GM06990 (cell line): ENCODE data around the gene SEC31B.

Experiments
- DNase-seq: peaks from one replicate; pipeline ENCODE4 v3.0.0-alpha.2; 2011; ENCODE audit not compliant: insufficient read length; ENCODE audit errors: extremely low read depth
- H3K27me3 ChIP-seq: replicated peaks from 2 replicates; pipeline ENCODE4 v1.6.0; 2011; ENCODE audit warnings: low read length; ENCODE audit not compliant: control insufficient read depth, insufficient read depth
- H3K36me3 ChIP-seq: 2 replicates; pipeline ENCODE4 v1.5.1; 2011; ENCODE audit warnings: low read length; ENCODE audit not compliant: control insufficient read depth, insufficient read depth
- H3K4me3 ChIP-seq: replicated peaks from 2 replicates; pipeline ENCODE4 v1.5.1; 2011; ENCODE audit warnings: low read depth, mild to moderate bottlenecking, control low read depth, low read length
- CTCF ChIP-seq: IDR thresholded peaks from 2 replicates; pipeline ENCODE4 v1.5.1; 2011; ENCODE audit warnings: low read length, control low read depth, mild to moderate bottlenecking, inconsistent platforms; ENCODE audit not compliant: insufficient read depth, poor library complexity, severe bottlenecking

The SEC31B gene

GRCh38 chr10:100462709-100463108 lies 57.0 kb downstream of the SEC31B start, which contains the start of gene WNT8B:
Gene WNT8B, plus strand, starts transcription at chr10:100463009. Its CDS starts 160 bp downstream, at chr10:100463169.
- TF ChIP-seq CTCF: no peak
- no peak within 1 kb of the TSS for H3K4me3 ChIP-seq
- no peak for DNase-seq
- peaks cover 1% of the 10 kb centered on the region; the same call in 1 of the 2 replicates for H3K27me3 ChIP-seq
- H3K36me3 ChIP-seq: no peaks in the 10 kb centered on the region

DNA sequence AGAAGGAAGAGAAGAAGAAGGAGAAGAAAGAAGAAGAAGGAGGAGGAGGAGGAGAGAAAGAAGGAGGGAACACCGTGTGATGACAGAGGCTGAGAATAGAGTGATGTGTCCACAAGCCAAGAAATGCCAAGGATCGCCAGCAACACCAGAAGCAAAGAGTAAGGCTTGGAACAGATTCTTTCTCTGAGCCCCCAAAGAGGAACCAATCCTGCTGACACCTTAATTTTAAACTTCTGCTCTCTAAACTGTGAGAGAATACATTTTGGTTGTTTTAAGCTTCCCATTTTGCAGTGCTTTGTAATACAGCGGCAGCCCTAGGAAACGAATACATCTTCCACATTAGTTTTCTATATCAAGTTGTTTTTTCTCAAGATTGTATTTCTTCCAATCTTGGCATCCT lies 70.7 kb downstream of the SEC31B start:
- no peak for TF ChIP-seq CTCF
- DNase-seq: no peak
- Histone ChIP-seq H3K4me3 (no peak overlapping the region), H3K36me3 (no peaks in the 10 kb centered on the region), H3K27me3 (no peaks in the 10 kb centered on the region; the same call in 1 of the 2 replicates)

GRCh38 chr10:100447663-100448062 lies 72.0 kb downstream of the SEC31B start:
- no peak for TF ChIP-seq CTCF

DNA sequence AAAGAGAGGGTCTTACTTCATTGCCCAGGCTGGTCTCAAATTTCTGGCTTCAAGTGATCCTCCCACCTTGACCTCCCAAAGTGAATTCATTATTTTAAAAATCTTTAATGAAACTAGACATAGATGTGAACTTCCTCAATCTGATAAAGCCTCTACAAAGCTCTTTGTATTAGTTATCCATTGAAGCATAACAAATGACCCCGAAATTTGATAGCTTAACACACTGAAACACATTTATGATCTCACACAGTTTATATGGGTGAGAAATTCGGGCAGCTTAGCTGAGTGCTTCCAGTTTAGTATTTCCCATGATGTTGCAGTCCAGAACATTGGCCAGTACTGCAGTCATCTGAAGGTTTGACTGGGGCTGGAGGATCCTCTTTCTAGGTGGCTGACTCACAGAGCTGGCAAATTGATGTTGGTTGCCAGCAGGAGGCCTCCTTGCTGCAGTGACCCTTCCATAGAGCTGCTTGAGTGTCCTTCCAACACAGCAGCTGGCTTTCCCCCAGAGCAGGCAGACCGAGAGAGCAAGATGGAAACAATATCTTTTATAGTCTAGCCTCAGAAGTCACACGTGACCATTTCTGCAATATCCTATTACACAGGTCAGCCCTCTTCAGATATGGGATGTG lies 73.4 kb downstream of the SEC31B start:
- no peak for DNase-seq
- H3K27me3 ChIP-seq: no peaks in the 10 kb centered on the region
- TF ChIP-seq CTCF: no peak
- no peaks in the 10 kb centered on the region for H3K36me3 ChIP-seq
- H3K4me3 ChIP-seq: no peak overlapping the region

More at GRCh38 chr10:100447663-100448062, 72.0 kb downstream of the SEC31B start:
- no peaks in the 10 kb centered on the region; the same call in 1 of the 2 replicates for H3K27me3 ChIP-seq
- H3K36me3 ChIP-seq: no peaks in the 10 kb centered on the region
- no peak for DNase-seq
- H3K4me3 ChIP-seq: no peak overlapping the region

DNA sequence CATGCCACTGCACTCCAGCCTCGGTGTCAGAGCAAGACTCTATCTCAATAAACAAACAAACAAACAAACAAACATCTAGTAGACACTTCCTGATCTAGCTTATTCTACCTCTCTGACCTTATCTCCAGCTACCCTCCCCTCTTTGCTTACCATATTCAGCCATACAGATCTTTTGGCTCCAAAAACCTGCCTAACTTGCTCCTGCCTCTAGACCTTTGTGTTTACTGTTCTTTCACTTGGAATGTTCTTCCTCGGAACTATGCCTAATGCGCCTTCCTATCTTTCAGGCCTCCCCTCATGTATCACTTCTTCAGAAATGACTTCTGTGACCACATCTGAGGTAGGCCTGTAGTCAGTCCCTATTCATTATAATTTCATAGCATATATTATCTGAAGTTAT lies 77.1 kb downstream of the SEC31B start:
- TF ChIP-seq CTCF: no peak
- DNase-seq: no peak
- Histone ChIP-seq H3K27me3 (no peaks in the 10 kb centered on the region), H3K36me3 (no peaks in the 10 kb centered on the region), H3K4me3 (no peak overlapping the region)
